K562 (cell line): ENCODE data around the gene FBXW2. TPM values are rescaled to one million over a fixed set of nuclear protein-coding genes. Genes with fewer than 3 reads are reported as not detected.

ENCODE experiments used
- ATAC-seq: fragments of 200-7000 bp; cut with Tn5 transposase; 3 replicates; pipeline ENCODE4 v1.9.1; 2020; ENCODE audit warnings: moderate library complexity
- BruUV-seq: library from RNA; stranded (reverse); fragments of 400-500 nt; replicated peaks from 2 replicates; lab custom pipeline; 2021; lab: Mats Ljungman, UMichigan
- CTCF ChIA-PET: fragments of 300-600 bp; formaldehyde crosslinking; extraction: SDS; loops from one replicate; lab custom pipeline; 2021; ENCODE audit warnings: low intra/inter-chr PET ratio; lab: Yijun Ruan, JAX
- POLR2A ChIA-PET: fragments of 300-600, 350-650 bp; sonication (Branson Sonifier 250); formaldehyde crosslinking; extraction: SDS; loops from one replicate; lab custom pipeline; 2021; ENCODE audit warnings: antibody characterized with exemption, inconsistent platforms; lab: Yijun Ruan, JAX
- DNase-seq, 4 experiments: peaks; one replicate each; pipeline versions ENCODE4 v3.0.0 to v3.0.0-alpha.2; 2011 to 2018; ENCODE audit warnings: low spot score in 3 of 4, mixed read lengths in 3 of 4; ENCODE audit errors: extremely low read depth in 1 of 4
- FAIRE-seq: peaks from 2 replicates; lab custom pipeline; 2011; peaks lifted over from hg19 to GRCh38; lab: Jason Lieb, UNC
- H2AFZ ChIP-seq: 2 replicates; pipeline ENCODE4 v1.6.0; 2011; ENCODE audit warnings: low read depth, low read length, control low read depth, inconsistent platforms
- H3K27ac ChIP-seq: fragments of 200-600 bp; 3 replicates; pipeline ENCODE4 v1.8.0; 2011; ENCODE audit warnings: low read depth, mild to moderate bottlenecking, control low read depth, inconsistent platforms, low read length, moderate library complexity, mixed read lengths; ENCODE audit errors: extremely low read depth
- H3K27me3 ChIP-seq, 2 experiments: fragments of 300-600 bp in 1 of 2; 2 replicates in 1 of 2; 3 replicates in 1 of 2; pipeline versions ENCODE4 v1.6.0 to v1.8.0; 2011; ENCODE audit warnings: inconsistent platforms in 2 of 2, low read length in 2 of 2, mild to moderate bottlenecking in 1 of 2, mixed read lengths in 1 of 2, moderate library complexity in 1 of 2; ENCODE audit not compliant: control insufficient read depth in 2 of 2, insufficient read depth in 2 of 2
- H3K36me3 ChIP-seq: fragments of 300-600 bp; 3 replicates; pipeline ENCODE4 v1.8.0; 2011; ENCODE audit warnings: mild to moderate bottlenecking, low read length, inconsistent platforms; ENCODE audit not compliant: control insufficient read depth, insufficient read depth
- H3K4me1 ChIP-seq, 2 experiments: fragments of 200-600 bp in 1 of 2; replicated peaks in 1 of 2; 2 replicates in 1 of 2; 3 replicates in 1 of 2; pipeline versions ENCODE4 v1.5.1 to v1.8.0; 2011; ENCODE audit warnings: inconsistent platforms in 2 of 2, low read length in 2 of 2, mild to moderate bottlenecking in 1 of 2, mixed read lengths in 1 of 2, moderate library complexity in 1 of 2; ENCODE audit not compliant: control insufficient read depth in 2 of 2, insufficient read depth in 2 of 2
- H3K4me2 ChIP-seq: 2 replicates; pipeline ENCODE4 v1.6.1; 2011; ENCODE audit warnings: low read length, control low read depth, inconsistent platforms, mixed read lengths; ENCODE audit not compliant: insufficient read depth
- H3K4me3 ChIP-seq: fragments of 200-600 bp; sonication (generic), shearing (Covaris generic); 2 replicates; pipeline ENCODE4 v1.5.1; 2016; ENCODE audit warnings: control low read depth, inconsistent platforms
- H3K79me2 ChIP-seq: fragments of 200-600 bp; 3 replicates; pipeline ENCODE4 v1.8.0; 2011; ENCODE audit warnings: low read length, inconsistent platforms; ENCODE audit not compliant: control insufficient read depth, insufficient read depth
- H3K9ac ChIP-seq, 2 experiments: 2 replicates each; pipeline versions ENCODE4 v1.6.0 to v1.6.1; 2011; ENCODE audit warnings: low read depth in 2 of 2, low read length in 2 of 2, control low read depth in 1 of 2, inconsistent platforms in 1 of 2, mild to moderate bottlenecking in 1 of 2, mixed read lengths in 1 of 2; ENCODE audit not compliant: insufficient read depth in 1 of 2
- H3K9me1 ChIP-seq: one replicate; pipeline ENCODE4 v1.6.0; 2011; ENCODE audit warnings: inconsistent platforms, mild to moderate bottlenecking, low read length, moderate library complexity; ENCODE audit not compliant: control insufficient read depth, insufficient read depth
- H3K9me3 ChIP-seq: replicated peaks from 2 replicates; pipeline ENCODE4 v1.5.1; 2011; ENCODE audit warnings: low read depth, low read length, inconsistent platforms; ENCODE audit not compliant: control insufficient read depth, insufficient read depth
- H4K20me1 ChIP-seq: replicated peaks from 2 replicates; pipeline ENCODE4 v1.6.1; 2011; ENCODE audit warnings: low read length, inconsistent platforms, mixed read lengths; ENCODE audit not compliant: control insufficient read depth, insufficient read depth
- BCL6 ChIP-seq: fragments of 250-450 bp; sonication (Bioruptor Pico); IDR thresholded peaks from 2 replicates; pipeline ENCODE4 v1.4.0; 2020
- SAFB2 ChIP-seq: fragments of 200-400 bp; formaldehyde crosslinking; IDR thresholded peaks from 2 replicates; pipeline ENCODE4 v1.6.1; 2018; ENCODE audit warnings: borderline replicate concordance, low read length, low read depth, moderate library complexity; ENCODE audit not compliant: severe bottlenecking
- ZNF133 ChIP-seq: fragments of 250-450 bp; sonication (Bioruptor Pico); IDR thresholded peaks from 2 replicates; pipeline ENCODE4 v1.4.0; 2020; ENCODE audit warnings: mild to moderate bottlenecking
- ZNF175 ChIP-seq: fragments of 200-800 bp; sonication (Bioruptor generic); IDR thresholded peaks from 2 replicates; pipeline ENCODE4 v1.6.1; 2016; ENCODE audit warnings: low read depth, mild to moderate bottlenecking, missing genetic modification characterization, missing compliant biosample characterization
- WGBS: fragments of 100-300 bp; shearing (Covaris generic); methylation state at CpG from one replicate; pipeline ENCODE4 v1.1.6; 2016; ENCODE audit warnings: low coverage, mixed read lengths; ENCODE audit not compliant: insufficient coverage; ENCODE audit errors: missing lambda C conversion rate; 5-methylcytosine and 5-hydroxymethylcytosine counted together
- in situ Hi-C: fragments of 300-500 bp; cut with MboI; formaldehyde crosslinking; loops from 4 replicates; pipeline ENCODE4 v1.15.0; 2018; ENCODE audit warnings: inconsistent platforms, mixed read lengths
- intact Hi-C: fragments of 100-400 bp; cut with micrococcal nuclease; formaldehyde crosslinking; loops from 2 replicates; pipeline ENCODE4 v1.14.2; 2022
- polyA plus RNA-seq, 8 experiments: library from polyadenylated mRNA; depleted of rRNA in 4 of 8; stranded (reverse) in 5 of 8; unstranded in 3 of 8; fragments of >200 nt; fragmentation: Nextera tagmentation in 2 of 8; fragmentation: Illumina TruSeq in 1 of 8; extraction: Ambion mirVana in 2 of 8; extraction: Trizol in 1 of 8; gene quantifications; 2 replicates each; pipeline versions ENCODE4 v1.2.1 to v1.2.3, GENCODE V29; 2011 to 2014; ENCODE audit warnings: inconsistent platforms in 1 of 8, missing spikeins in 1 of 8
- total RNA-seq, 7 experiments: library from RNA; depleted of rRNA in 6 of 7; stranded (reverse); fragments of >200 nt in 6 of 7; fragmentation: Illumina TruSeq in 2 of 7; extraction: Trizol in 2 of 7; gene quantifications; 2 replicates each; pipeline versions ENCODE4 v1.2.1 to v1.2.3, GENCODE V29; 2011 to 2021; ENCODE audit warnings: low replicate concordance in 1 of 7

The FBXW2 gene
- total and polyA plus RNA-seq, 9 of the 15 experiments (the other 6 are each of a cell fraction or from before 2014, with no cell fraction given): 2.5 to 57.8 (median 28.1) TPM

GRCh38 chr9:120757026-120757913, 35.9 kb downstream of the FBXW2 start:
- Histone ChIP-seq H3K4me3 (no peak overlapping the region), H3K27me3 (no peaks in the 10 kb centered on the region), H3K36me3 (peaks cover 44% of the 10 kb centered on the region; the same call in 2 of the 3 replicates), H2AFZ (no peak overlapping the region), H3K4me2 (no peak overlapping the region), H4K20me1 (no peaks in the 10 kb centered on the region), H3K9me1 (no peaks in the 10 kb centered on the region), H3K79me2 (no peaks in the 10 kb centered on the region), H3K4me1 (no peaks in the 10 kb centered on the region; a peak in 1 of 5 replicates), H3K9me3 (no peaks in the 10 kb centered on the region), H3K9ac (no peak overlapping the region), H3K27ac (no peak overlapping the region)
- BruUV-seq: no TSS peak
- ChIA-PET POLR2A (interaction anchor here (0.7 to 1.7 kb wide), 2 partner anchors 9 to 180 kb away, joined by 3 to 6 read pairs; no protein-coding TSS in a partner anchor), CTCF (interaction anchor here (0.6 to 2.4 kb wide), 2 partner anchors 177 to 179 kb away, joined by 3 to 12 read pairs; no protein-coding TSS in a partner anchor)
- intact Hi-C loops (loop anchor here (5.0 kb wide), 5 partner anchors 110 to 645 kb away; partner anchors contain the start of gene RAB14), in situ Hi-C loops (loop anchor here (10.0 kb wide), 1 partner anchor 638 kb away; no protein-coding TSS in a partner anchor)
- WGBS: 46% methylated on average over 6 of the region's 6 CpGs
- ATAC-seq (no peak), FAIRE-seq (no peak), DNase-seq (no peak)
- TF ChIP-seq BCL6 (CRISPR knock-in tag) (no peak), ZNF175 (CRISPR knock-in tag) (no peak), SAFB2 (no peak), ZNF133 (CRISPR knock-in tag) (no peak)
